MM.1S (cell line): ENCODE results near the gene PLEKHA7.

ENCODE experiments used
- CTCF ChIP-seq: fragments of 300-600 bp; sonication (generic); IDR thresholded peaks from 2 replicates; pipeline ENCODE4 v1.5.1; 2016; ENCODE audit warnings: antibody characterized with exemption, low read length, mixed read lengths
- EZH2 ChIP-seq: fragments of 300-600 bp; sonication (generic); optimal IDR thresholded peaks from 2 replicates; pipeline ENCODE3; 2017; ENCODE audit warnings: low read depth, mild to moderate bottlenecking, antibody characterized with exemption, low read length, mixed read lengths

GRCh38 chr11:16773981-16774935 is 240.0 kb downstream of the PLEKHA7 start:
- TF ChIP-seq EZH2 (no peak), CTCF (no peak)
